HepG2 (cell line): ENCODE data around the gene MPP7. TPM values are rescaled to one million over a fixed set of nuclear protein-coding genes. Genes with fewer than 3 reads are reported as not detected.

Source experiments
- EP300 ChIP-seq, 3 experiments: sonication (generic) in 1 of 3; formaldehyde crosslinking in 1 of 3; IDR thresholded peaks; 2 replicates each; pipeline versions ENCODE4 v1.5.1 to v1.6.1; 2011 to 2020; ENCODE audit warnings: low read depth in 2 of 3, low read length in 2 of 3, borderline replicate concordance in 1 of 3, improper control_type of control experiment in 1 of 3, mild to moderate bottlenecking in 1 of 3, missing genetic modification reagents in 1 of 3, moderate library complexity in 1 of 3
- HMG20A ChIP-seq: IDR thresholded peaks from 2 replicates; pipeline ENCODE4 v1.6.1; 2016; ENCODE audit warnings: borderline replicate concordance
- HMGXB4 ChIP-seq, 2 experiments: sonication (generic) in 1 of 2; formaldehyde crosslinking in 1 of 2; IDR thresholded peaks; 2 replicates each; pipeline versions ENCODE4 v1.4.0 to v1.6.1; 2018 to 2020; ENCODE audit warnings: missing genetic modification reagents in 2 of 2, borderline replicate concordance in 1 of 2, low read depth in 1 of 2, mild to moderate bottlenecking in 1 of 2, missing biosample characterization in 1 of 2
- HOXA3 ChIP-seq: sonication (generic); formaldehyde crosslinking; IDR thresholded peaks from 2 replicates; pipeline ENCODE4 v1.5.0; 2020; ENCODE audit warnings: missing genetic modification reagents
- NFYB ChIP-seq: sonication (generic); formaldehyde crosslinking; IDR thresholded peaks from 2 replicates; pipeline ENCODE4 v1.4.0; 2020; ENCODE audit warnings: missing genetic modification reagents
- PRPF4 ChIP-seq: fragments of 200-400 bp; formaldehyde crosslinking; IDR thresholded peaks from 2 replicates; pipeline ENCODE4 v1.6.1; 2016; ENCODE audit warnings: low read length, low read depth; ENCODE audit not compliant: poor library complexity, severe bottlenecking
- SP5 ChIP-seq: IDR thresholded peaks from 2 replicates; pipeline ENCODE4 v1.6.1; 2016; ENCODE audit warnings: low read depth, borderline replicate concordance
- THAP7 ChIP-seq: sonication (generic); formaldehyde crosslinking; IDR thresholded peaks from 2 replicates; pipeline ENCODE4 v1.8.1; 2023; ENCODE audit warnings: mild to moderate bottlenecking, missing genetic modification reagents
- ZFAT ChIP-seq: sonication (generic); formaldehyde crosslinking; conservative IDR thresholded peaks from 2 replicates; pipeline ENCODE4 v1.8.1; 2023; ENCODE audit warnings: missing genetic modification reagents, inconsistent platforms
- ZNF3 ChIP-seq: IDR thresholded peaks from 2 replicates; pipeline ENCODE4 v1.7.0; 2017; ENCODE audit warnings: inconsistent platforms
- ZNF660 ChIP-seq: sonication (generic); formaldehyde crosslinking; IDR thresholded peaks from 2 replicates; pipeline ENCODE4 v1.5.1; 2020; ENCODE audit warnings: mild to moderate bottlenecking, low read depth, missing genetic modification reagents, borderline replicate concordance
- ZNF670 ChIP-seq: sonication (generic); formaldehyde crosslinking; IDR thresholded peaks from 2 replicates; pipeline ENCODE4 v1.8.0; 2022; ENCODE audit warnings: mild to moderate bottlenecking, missing genetic modification reagents, borderline replicate concordance
- polyA plus RNA-seq, 8 experiments: library from polyadenylated mRNA; depleted of rRNA in 3 of 8; stranded (reverse) in 7 of 8; unstranded in 1 of 8; fragments of >200 nt; fragmentation: Illumina TruSeq in 4 of 8; extraction: Trizol in 4 of 8; gene quantifications; 2 replicates each; pipeline versions ENCODE4 v1.2.1 to v1.2.3, GENCODE V29; 2011 to 2016; ENCODE audit warnings: low read depth in 4 of 8, missing spikeins in 1 of 8, mixed read lengths in 1 of 8; ENCODE audit not compliant: insufficient read depth in 1 of 8
- total RNA-seq, 5 experiments: library from RNA; depleted of rRNA; stranded (reverse); fragments of >200 nt; fragmentation: Illumina TruSeq; extraction: Trizol; gene quantifications; 2 replicates each; pipeline ENCODE4 v1.2.3, GENCODE V29; 2016; ENCODE audit warnings: low read depth in 1 of 5
- TF ChIP-seq, protein P1 (sequence below): IDR thresholded peaks from 2 replicates; pipeline ENCODE4 v1.6.1; 2012; ENCODE audit warnings: low read depth, low read length, improper control_type of control experiment
- TF ChIP-seq, protein P2 (sequence below): sonication (generic); formaldehyde crosslinking; IDR thresholded peaks from 2 replicates; pipeline ENCODE4 v1.4.0; 2020; ENCODE audit warnings: missing genetic modification reagents
- TF ChIP-seq, protein P3 (sequence below), 2 experiments: sonication (generic) in 1 of 2; formaldehyde crosslinking in 1 of 2; IDR thresholded peaks; 2 replicates each; pipeline versions ENCODE4 v1.6.1 to v1.9.0; 2014 to 2022; ENCODE audit warnings: antibody characterized with exemption in 1 of 2, borderline replicate concordance in 1 of 2, inconsistent platforms in 1 of 2, low read depth in 1 of 2, missing genetic modification reagents in 1 of 2

Gene MPP7
- total and polyA plus RNA-seq, 2 of the 13 experiments (the other 11 are each of a cell fraction or from before 2014, with no cell fraction given) = 6.8 to 16.4 TPM

DNA sequence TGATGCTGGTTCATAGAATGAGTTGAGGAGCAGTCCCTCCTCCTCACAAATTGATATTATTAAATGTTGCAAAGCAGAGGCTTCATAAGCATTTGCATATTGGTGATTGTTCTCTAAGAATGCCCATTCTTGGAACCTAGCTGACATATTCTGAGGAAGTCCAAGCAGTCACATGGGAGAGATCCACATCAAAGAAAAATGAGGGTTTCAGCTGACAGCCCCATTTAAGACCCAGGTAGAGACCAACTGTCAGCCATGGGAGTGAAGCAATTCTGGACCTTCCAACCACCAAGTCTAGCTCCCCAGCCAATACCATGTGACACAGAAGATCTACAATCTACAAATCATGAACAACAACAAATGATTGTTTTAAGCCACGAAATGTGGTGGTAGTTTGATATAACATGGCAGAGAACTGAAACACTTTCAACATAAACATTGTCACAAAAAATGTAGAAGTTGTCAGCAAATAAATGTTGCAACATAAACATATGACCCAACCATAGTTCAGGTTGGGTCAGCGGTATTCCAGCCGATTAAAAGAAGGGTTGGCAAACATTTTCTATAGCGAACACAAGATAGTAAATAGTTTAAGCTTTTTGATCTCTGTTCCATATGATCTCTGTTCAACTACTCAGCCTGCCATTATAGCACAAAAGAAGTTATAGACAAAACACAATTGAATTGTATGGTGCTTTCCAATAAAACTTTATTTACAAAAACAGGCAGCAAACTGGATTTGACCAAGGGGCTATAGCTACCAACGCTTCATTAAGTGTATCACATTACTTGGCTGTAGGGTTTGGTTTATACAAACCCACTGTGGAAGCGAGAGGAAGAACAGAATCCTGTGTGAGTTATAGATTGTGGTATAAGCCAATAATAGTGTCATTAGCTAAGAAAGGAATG, 41.4 kb upstream of the MPP7 start (continued):
- TF ChIP-seq HMGXB4 (CRISPR knock-in tag; IDR thresholded peaks at IDR 0.05; ENCODE audit: borderline replicate concordance in 1 of 2, low read depth in 1 of 2) (no peak), NFYB (CRISPR knock-in tag) (no peak), THAP7 (no peak), SP5 (CRISPR knock-in tag) (no peak), ZNF670 (CRISPR knock-in tag) (no peak), HMG20A (CRISPR knock-in tag) (peak; percentile 13; the same call in 1 of the 2 replicates), ZNF660 (CRISPR knock-in tag) (no peak), HOXA3 (CRISPR knock-in tag) (no peak), ZNF3 (CRISPR knock-in tag) (no peak), PRPF4 (no peak), EP300 (IDR thresholded peaks at IDR 0.05; ENCODE audit: low read depth in 2 of 2, low read length in 2 of 2) (peak in 1 of 2 experiments; percentile 38; a peak in 1 of 4 replicates), EP300 (CRISPR knock-in tag; IDR thresholded peaks at IDR 0.05; ENCODE audit: borderline replicate concordance) (no peak), ZFAT (CRISPR knock-in tag) (no peak)
- TF ChIP-seq, protein P1, sequence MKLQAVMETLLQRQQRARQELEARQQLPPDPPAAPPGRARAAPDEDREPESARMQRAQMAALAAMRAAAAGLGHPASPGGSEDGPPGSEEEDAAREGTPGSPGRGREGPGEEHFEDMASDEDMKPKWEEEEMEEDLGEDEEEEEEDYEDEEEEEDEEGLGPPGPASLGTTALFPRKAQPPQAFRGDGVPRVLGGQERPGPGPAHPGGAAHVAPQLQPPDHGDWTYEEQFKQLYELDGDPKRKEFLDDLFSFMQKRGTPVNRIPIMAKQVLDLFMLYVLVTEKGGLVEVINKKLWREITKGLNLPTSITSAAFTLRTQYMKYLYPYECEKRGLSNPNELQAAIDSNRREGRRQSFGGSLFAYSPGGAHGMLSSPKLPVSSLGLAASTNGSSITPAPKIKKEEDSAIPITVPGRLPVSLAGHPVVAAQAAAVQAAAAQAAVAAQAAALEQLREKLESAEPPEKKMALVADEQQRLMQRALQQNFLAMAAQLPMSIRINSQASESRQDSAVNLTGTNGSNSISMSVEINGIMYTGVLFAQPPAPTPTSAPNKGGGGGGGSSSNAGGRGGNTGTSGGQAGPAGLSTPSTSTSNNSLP = 0 out of 2 replicates have a peak, but pooled peaks have one; percentile 46
- TF ChIP-seq, protein P2, sequence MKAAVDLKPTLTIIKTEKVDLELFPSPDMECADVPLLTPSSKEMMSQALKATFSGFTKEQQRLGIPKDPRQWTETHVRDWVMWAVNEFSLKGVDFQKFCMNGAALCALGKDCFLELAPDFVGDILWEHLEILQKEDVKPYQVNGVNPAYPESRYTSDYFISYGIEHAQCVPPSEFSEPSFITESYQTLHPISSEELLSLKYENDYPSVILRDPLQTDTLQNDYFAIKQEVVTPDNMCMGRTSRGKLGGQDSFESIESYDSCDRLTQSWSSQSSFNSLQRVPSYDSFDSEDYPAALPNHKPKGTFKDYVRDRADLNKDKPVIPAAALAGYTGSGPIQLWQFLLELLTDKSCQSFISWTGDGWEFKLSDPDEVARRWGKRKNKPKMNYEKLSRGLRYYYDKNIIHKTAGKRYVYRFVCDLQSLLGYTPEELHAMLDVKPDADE (CRISPR knock-in tag) = no peak
- TF ChIP-seq, protein P3, sequence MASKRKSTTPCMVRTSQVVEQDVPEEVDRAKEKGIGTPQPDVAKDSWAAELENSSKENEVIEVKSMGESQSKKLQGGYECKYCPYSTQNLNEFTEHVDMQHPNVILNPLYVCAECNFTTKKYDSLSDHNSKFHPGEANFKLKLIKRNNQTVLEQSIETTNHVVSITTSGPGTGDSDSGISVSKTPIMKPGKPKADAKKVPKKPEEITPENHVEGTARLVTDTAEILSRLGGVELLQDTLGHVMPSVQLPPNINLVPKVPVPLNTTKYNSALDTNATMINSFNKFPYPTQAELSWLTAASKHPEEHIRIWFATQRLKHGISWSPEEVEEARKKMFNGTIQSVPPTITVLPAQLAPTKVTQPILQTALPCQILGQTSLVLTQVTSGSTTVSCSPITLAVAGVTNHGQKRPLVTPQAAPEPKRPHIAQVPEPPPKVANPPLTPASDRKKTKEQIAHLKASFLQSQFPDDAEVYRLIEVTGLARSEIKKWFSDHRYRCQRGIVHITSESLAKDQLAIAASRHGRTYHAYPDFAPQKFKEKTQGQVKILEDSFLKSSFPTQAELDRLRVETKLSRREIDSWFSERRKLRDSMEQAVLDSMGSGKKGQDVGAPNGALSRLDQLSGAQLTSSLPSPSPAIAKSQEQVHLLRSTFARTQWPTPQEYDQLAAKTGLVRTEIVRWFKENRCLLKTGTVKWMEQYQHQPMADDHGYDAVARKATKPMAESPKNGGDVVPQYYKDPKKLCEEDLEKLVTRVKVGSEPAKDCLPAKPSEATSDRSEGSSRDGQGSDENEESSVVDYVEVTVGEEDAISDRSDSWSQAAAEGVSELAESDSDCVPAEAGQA (IDR thresholded peaks at IDR 0.05; ENCODE audit: low read depth) = no peak
- TF ChIP-seq, protein P3 (CRISPR knock-in tag; IDR thresholded peaks at IDR 0.05; ENCODE audit: borderline replicate concordance) = no peak
